HG03342 (cell line): ENCODE data around the gene SPATA19.
"Not testable (repeated sequence)": the region's sequence is repeated elsewhere in the genome, so short reads cannot be mapped to it uniquely, and the experiment has no call there.

Experiments
- ATAC-seq: cut with Tn5 transposase; IDR thresholded peaks from one replicate; pipeline ENCODE4 v1.9.1; 2021; ENCODE audit warnings: mild to moderate bottlenecking, moderate library complexity; ENCODE audit not compliant: unreplicated experiment

SPATA19 gene, protein sequence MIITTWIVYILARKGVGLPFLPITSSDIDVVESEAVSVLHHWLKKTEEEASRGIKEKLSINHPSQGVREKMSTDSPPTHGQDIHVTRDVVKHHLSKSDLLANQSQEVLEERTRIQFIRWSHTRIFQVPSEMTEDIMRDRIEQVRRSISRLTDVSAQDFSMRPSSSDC

DNA sequence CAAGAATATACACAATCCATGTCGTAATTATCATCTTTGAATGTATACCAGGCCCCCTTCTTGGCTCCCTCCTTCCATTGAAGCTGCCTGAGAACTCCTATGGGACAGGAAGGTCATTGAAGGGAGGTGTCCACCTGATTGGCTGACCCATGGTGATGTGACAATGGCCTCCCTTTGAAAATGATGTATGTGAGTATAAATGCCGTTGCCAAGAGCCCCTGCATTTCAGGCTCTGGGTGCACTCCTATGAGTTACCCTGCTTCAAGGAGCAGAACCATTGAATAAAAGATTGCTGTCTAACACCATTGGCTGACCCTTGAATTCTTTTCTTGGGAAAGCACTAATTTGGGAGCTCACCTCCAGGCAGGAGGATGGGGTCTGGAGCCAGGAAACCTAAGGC, at the start of gene SPATA19:
Gene SPATA19, minus strand, starts transcription at position 101 of the 400 bp plus-strand sequence. Its CDS starts 67 bp downstream, at position 34.
- no peak for ATAC-seq

GRCh38 chr11:133895061-133895479, 49.8 kb upstream of the SPATA19 start:
- ATAC-seq: peak; percentile 62

DNA sequence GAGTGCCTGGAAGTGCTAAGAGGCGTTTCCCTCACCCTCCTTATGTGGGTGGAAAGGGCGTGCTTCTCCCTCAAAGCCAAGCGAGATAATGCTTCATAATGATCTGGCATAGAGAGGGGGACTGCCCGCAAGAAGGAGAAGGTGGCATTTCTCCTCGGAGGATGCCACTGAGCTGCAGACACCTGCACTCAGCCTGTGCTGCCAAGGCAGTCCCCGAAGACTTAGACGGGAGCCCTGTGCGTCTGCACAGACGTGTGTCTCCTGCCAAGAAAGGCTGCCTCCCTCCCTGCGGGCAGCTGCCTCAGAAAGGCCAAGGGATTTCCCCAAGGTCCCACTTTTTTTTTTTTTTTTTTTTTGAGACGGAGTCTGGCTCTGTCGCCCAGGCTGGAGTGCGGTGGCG, 48.1 kb upstream of the SPATA19 start:
- ATAC-seq: no peak

- ATAC-seq: no peak
Observed at GRCh38 chr11:133892584-133893380, 47.5 kb upstream of the SPATA19 start.

DNA sequence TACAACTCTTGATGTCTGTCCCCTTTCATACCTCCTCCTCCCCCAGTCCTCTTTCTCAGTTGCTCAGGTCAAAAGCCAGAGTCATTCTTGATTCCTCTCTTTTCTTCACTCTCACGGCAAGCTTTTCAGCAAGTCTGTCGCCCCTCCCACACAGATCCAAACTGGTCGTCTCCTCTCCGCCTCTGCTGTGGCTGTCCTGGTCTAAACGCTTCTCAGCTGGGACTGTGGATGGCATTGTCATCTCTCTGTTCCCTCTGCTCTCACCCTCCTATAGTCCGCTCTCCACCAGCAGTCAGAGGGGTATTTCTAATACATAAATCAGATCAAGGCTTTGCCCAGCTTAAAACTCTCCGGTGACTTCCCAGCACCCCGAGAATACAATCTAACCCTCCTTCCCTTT, 46.8 kb upstream of the SPATA19 start:
- ATAC-seq: no peak

DNA sequence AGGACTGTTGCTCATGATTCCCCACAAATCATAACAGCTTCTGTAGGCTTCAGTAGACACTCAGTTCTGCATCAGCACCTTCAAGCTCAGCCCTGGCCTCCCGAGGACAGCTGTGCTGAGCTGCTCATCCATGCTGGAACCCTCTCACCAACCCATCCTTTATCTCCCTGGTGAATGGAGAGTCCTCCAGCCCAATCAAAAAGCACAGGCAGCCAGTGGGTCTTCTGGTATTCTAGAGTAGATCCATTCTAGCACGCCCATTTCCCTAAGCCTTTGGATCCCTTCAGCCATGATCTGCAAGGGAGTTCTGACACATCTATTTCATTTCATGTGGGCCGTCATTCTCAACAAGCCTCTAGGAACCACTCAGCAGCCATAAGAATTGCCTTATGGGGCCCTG, 44.6 kb upstream of the SPATA19 start:
- no peak for ATAC-seq

GRCh38 chr11:133889188-133889587, 43.9 kb upstream of the SPATA19 start:
- no peak for ATAC-seq

GRCh38 chr11:133887692-133888332, 42.5 kb upstream of the SPATA19 start:
- no peak for ATAC-seq

GRCh38 chr11:133886029-133886428, 40.7 kb upstream of the SPATA19 start:
- ATAC-seq: no peak

- ATAC-seq: no peak
Observed at GRCh38 chr11:133872160-133872559, 26.8 kb upstream of the SPATA19 start.

DNA sequence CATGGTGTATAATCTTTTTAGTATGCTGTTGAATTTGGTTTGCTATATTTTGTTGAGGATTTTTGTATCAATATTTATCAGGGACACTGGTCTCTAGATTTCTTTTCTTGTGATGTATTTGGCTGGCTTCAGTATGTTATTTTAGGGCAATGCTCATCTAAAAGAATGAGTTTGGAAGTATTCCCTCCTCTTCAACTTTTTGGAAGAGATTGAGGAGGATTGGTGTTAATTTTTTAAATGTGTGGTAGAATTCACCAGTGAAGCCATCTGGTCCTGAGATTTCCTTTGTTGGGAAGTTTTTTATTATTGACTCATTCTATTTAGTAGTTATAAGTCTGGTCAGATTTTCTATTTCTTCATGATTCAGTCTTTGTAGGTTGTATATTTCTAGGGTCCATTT, 22.1 kb upstream of the SPATA19 start:
- no peak for ATAC-seq

DNA sequence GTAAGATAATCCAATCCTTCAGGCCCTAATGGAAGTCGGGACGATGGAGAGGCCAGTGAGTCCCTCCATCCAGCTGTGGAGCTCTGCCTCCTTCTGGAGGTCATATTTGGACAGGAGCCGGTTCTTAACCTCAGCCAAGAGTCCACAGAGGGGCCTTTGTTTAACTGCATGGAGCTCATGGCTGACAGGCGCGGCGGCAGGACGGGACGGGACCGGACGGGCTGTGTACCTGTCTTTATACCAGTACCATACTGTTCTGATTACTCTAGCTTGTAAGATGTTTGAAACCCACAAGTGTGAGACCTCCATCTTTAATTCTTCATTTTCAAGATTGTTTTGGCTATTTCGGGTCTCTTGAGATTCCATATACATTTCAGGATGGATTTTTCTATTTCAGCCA, 20.2 kb upstream of the SPATA19 start:
- no peak for ATAC-seq

DNA sequence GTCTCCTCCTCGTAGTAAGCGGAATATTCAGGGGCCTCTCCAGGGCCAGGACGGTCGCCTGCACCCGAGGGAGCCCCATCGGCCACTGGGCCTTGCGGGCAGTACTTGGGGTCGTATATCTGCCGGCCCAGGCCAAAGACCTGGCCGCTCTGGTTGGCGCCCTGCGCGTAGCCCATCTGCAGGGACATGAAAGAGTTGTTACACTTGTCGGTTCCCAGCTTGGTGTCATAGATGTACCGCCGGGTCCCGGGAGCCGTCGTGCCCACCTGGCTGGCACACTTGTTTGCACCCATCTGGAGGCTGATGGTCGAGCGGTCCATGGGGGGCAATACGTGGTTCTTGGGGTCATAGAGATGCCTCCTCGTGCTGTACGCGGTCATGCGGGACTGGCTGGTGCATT, 19.4 kb upstream of the SPATA19 start:
- ATAC-seq: no peak

DNA sequence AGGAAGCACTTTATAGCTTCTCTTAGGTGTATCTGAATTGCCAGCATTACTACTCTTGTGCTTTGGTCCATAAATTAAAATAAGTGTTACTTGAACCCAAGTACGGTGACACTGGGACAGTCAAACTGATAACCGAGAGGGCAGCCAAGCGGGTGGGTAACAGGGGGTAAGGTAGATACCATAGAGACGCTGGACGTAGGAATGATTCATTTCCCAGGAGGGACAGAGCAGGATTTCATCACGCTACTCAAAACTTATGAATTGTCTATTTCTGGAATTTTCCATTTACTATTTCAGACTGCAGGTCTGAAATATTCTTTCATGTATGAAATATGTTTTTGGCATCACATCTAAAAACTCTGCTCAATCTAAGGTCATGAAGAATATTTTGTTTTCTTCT, 14.8 kb upstream of the SPATA19 start:
- no peak for ATAC-seq

- not testable (repeated sequence) for ATAC-seq
Observed at GRCh38 chr11:133854330-133854960, 9.1 kb upstream of the SPATA19 start.

DNA sequence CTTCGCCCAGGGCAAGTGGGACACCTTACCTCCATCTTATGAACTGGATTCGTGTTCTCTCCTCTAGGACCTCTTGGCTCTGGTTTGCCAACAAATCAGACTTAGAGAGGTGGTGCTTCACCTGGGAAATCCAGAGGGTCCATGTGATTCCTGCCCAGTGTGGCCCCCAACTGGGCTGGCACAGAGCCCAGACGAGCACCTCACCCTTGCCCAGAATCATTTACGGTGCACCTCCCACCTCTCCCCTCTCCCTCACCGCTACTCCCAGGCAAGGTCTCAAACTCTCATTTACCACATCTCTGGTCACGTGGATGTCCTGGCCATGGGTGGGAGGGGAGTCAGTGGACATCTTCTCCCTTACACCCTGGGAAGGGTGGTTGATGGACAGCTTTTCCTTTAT, 1.1 kb downstream of the SPATA19 start:
- ATAC-seq: no peak

DNA sequence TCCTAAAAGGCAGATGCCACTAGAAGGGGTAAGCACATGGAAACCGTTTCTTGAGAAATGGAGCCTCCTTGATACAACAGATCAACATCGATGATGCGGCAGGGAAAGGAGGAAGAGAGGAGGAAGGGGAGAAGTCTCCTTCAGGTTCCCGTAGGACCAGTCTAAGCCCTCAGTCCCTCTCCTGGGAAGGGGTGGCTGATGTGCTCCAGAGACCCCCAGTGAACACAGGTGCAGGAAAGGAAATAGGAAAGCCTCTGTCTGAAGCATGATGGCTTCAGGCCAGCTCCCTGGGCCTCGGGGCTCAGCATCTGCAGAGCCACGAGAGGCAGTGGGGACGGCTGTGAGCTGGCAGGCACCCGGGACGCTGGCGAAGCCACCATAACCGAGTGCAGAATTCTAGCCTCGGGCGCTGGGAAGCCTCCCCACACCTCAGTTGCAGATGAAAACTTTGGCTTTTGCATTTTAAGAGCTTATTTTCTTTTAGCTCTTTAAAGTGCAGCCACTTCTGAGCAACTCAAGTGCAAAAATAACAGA, 1.8 kb downstream of the SPATA19 start:
- ATAC-seq: no peak

DNA sequence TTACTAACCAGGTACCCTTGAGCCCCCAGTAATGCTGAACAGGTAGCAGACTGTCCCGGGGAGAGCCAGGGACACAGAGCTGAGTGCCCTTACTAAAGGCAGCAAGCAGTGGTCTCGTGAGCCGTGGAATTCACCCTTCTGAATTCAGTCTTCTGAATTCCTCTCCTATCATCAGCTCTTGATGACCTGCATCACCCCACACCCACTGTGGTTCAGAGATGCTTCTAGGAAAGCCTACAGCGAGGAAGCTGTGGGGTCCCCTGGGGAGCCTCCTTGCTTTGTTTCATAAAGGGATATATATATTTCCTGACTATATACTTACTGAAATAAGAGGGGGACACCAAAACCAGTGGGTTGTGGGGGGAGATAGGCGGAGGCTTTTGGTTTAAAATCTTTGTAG, 2.6 kb downstream of the SPATA19 start:
- no peak for ATAC-seq

DNA sequence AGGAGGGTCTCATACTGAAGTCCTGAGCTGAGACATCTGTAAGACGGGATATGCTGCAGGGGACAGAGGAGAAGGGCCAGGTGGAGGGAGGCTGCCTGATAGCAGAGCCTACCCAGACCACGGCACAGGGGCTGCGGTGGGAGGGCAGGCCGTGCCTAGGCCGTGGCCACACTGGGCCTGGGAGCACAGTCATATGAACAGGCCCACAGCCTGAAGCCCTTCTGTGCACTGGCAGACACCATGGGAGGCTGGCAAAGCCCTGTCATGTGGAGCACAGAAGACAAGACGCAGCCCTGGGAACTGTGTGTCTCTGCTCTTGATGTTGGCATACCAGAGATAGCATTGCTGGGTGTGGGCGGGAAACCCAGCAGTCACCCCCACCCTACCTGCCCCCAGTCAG, 3.3 kb downstream of the SPATA19 start:
- no peak for ATAC-seq

- ATAC-seq: no peak
Observed at GRCh38 chr11:133841279-133842043, 3.9 kb downstream of the SPATA19 start.
